HG03039 (cell line): Measurements from ENCODE around the gene FMN2.

Experiments used
- ATAC-seq: cut with Tn5 transposase; IDR thresholded peaks from one replicate; pipeline ENCODE4 v1.9.1; 2021; ENCODE audit warnings: mild to moderate bottlenecking, moderate library complexity; ENCODE audit not compliant: unreplicated experiment

The FMN2 gene

GRCh38 chr1:240091614-240092300 lies at the start of gene FMN2:
TSS of gene FMN2 (plus strand) at chr1:240091883. CDS start at chr1:240092110, 227 bp downstream.
- no peak for ATAC-seq

DNA sequence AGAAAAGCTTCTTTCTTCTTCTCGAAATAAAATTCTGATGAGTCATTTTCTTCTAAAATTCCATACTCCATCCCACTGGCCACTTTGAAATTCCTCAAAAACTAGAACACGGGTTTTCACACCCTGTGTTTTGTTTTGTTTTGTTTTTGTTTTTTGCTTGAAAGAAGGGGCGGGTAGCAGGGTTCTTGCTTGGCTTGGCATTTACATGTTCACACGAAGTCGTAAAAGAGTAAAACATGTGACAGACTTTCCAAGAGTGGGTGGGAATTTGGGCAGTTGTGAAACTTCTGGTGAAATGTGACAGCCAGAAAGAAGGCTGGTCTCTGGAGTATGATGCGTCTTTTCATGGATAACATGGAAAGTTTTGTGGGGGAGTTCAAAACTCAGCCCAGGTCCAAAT lies 47.1 kb upstream of the FMN2 start:
- no peak for ATAC-seq

GRCh38 chr1:240046000-240046399 lies 45.7 kb upstream of the FMN2 start:
- no peak for ATAC-seq

GRCh38 chr1:240054109-240054701 lies 37.5 kb upstream of the FMN2 start:
- no peak for ATAC-seq

GRCh38 chr1:240055936-240056335 lies 35.7 kb upstream of the FMN2 start:
- ATAC-seq = no peak

DNA sequence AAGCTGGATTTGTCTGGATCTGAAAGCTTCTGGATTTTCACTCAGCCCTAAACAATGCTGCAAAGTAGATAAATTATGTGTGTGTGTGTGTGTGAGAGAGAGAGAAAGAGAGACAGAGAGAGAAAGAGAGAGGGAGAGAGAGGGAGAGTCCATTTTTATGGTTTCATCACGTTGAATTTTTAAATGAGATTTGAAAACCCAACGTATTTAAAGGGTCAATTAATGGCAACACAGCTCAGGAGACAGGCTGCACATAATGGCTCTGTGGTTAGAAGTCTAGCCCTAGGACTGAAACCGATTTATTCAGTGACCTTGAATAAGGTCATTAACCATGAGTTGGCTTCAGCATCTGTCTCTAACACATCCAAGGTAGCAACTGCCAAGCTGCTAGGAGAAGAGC lies 35.3 kb upstream of the FMN2 start:
- ATAC-seq = no peak

DNA sequence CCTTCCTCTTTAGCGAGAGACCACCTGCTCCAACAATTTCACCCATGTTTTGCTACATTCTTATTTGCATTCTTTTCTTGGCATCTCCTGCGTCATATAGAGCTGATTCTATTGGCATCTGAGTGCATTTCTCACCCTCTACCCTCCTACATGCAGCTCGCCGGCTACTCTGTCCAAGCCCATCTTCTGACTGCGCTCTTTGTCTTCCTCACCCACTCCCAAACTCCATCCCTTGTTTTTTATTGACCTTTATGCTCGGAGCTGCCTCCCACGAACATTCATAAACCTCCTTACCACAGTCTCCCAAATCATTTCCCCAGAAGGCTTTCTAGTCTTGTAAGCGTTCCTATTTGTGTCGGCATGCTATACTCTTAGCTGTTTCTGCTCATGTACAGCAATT lies 33.6 kb upstream of the FMN2 start:
- no peak for ATAC-seq

DNA sequence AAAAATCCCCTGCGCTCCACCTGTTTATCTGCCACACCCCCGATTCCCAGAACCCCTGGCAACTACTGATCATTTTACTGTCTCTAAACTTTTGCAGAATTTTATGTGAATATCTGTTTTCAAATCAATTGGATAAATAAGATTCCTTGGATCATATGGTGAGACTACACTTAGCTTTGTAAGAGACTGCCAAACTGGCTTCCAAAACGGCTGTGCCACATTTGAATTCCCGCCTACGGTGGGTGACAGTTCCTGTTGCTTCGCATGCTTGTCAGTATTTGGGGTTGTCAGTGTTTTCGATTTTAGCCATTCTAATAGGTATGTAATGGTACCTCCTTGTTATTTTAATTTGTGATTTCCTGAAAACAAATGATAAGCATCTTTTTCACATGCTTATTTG lies 22.7 kb upstream of the FMN2 start:
- no peak for ATAC-seq

DNA sequence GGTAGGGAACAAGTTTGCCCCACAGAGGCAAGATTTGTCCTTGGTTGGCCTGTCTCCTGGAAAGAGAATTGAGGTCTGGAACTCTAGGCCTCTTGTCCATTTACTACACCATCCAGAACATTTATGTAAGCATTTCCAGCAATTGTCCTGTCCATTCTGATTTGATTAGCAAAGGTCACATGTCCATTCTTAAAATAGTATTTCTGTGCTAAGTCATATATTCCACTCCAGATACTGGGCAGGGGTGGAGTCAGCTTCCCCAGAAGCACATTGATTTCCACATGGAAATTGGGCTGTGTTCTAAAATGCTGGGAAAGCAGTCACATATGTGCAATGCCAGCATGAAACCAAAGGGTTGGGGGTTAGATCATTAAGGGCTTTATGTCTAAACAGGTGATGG lies 21.5 kb upstream of the FMN2 start:
- ATAC-seq = no peak

DNA sequence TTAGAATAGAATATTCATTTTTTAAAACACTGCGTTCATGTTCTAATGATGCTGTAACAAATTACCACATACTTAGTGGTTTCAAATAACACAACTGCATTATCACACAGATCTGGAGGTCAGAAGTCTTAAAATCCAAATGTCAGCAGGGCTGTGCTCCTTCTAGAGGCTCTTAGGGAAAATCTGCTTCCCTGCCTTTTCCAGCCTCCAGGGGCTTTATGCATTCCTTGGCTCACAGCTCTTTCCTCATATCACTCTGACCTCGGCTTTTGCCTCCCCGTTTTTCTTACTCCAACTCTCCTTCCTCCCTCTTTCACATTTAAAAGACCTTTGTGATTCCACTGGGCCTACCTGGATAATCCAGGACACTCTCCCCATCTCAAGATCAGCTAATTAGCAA lies 18.6 kb upstream of the FMN2 start:
- ATAC-seq = no peak

- ATAC-seq = no peak
These were observed 17.3 kb upstream of the FMN2 start for GRCh38 chr1:240074422-240074821.

GRCh38 chr1:240074908-240075307 lies 16.8 kb upstream of the FMN2 start:
- no peak for ATAC-seq

DNA sequence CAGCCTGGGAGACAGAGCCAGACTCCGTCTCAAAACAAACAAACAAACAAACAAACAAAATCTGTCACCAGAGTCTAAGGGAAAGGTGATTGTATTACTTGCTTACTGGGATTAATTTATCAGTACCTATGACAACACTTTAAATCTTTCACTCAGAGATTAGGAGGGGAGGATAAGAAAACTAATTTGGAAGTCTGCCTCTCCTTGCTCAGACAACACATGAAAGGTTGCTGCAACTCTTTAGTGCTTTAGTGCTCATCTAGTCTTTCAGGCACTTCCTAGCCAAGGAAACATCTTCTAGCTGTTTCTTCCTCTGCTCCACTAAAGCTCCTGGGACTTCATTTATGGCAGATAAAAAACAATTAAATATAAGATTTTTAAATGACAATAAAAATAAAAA lies 7.3 kb upstream of the FMN2 start:
- ATAC-seq = no peak

GRCh38 chr1:240084749-240085148 lies 6.9 kb upstream of the FMN2 start:
- no peak for ATAC-seq

- no peak for ATAC-seq
These were observed 5.0 kb upstream of the FMN2 start for GRCh38 chr1:240086726-240087125.

- no peak for ATAC-seq
These were observed 1.7 kb upstream of the FMN2 start for GRCh38 chr1:240090014-240090413.

GRCh38 chr1:240090957-240091600 lies 604 bp upstream of the FMN2 start:
- ATAC-seq = no peak

GRCh38 chr1:240092301-240093119 lies 827 bp downstream of the FMN2 start:
- ATAC-seq = no peak

GRCh38 chr1:240093120-240093961 lies 1.7 kb downstream of the FMN2 start:
- ATAC-seq = no peak

- ATAC-seq = no peak
These were observed 2.5 kb downstream of the FMN2 start for GRCh38 chr1:240094041-240094722.
